HG03139 (cell line): Measurements from ENCODE around the gene STX11.
"Not testable (repeated sequence)": the region's sequence is repeated elsewhere in the genome, so short reads cannot be mapped to it uniquely, and the experiment has no call there.

Experiments used
- ATAC-seq: cut with Tn5 transposase; IDR thresholded peaks from one replicate; pipeline ENCODE4 v1.9.1; 2021; ENCODE audit not compliant: unreplicated experiment

Gene STX11

DNA sequence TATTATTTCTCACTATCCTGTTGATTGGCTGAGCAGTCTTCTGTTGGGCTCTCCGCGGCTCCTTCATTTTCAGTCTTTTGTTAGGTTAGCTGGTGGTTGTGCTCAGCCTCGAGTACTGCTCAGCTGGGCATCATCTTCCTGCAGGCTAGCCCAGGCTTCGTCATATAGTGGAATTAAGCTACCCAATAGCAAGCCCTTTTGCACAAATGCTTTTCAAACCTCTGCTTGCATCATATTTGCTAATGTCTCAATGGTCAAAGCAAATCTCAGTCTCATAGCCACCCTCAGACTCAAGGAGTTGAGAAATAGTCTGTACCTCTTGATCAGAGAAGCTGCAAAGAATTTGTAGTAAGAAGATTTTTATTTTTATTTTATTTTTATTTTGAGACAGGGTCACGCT is 23.7 kb downstream of the STX11 start:
- ATAC-seq, result no peak

DNA sequence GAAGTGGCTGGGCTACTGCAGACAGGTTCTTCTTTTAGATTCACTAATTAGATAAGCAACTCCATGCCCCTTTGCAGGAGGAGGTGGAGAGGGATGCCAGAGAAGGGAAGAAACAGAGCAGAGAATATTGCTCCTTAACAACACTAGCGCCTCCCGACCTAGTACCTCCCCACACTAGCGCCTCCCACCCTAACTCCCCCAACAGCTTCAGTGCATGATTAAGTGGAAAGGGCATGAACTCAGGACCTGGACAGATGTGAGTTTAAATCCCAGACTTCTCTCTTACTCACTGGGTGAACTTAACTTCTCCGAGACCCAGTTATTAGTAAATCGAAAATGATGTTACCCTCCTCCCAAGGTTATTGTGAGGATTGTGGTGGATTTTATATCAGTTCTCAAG is 25.7 kb downstream of the STX11 start:
- ATAC-seq, result no peak

DNA sequence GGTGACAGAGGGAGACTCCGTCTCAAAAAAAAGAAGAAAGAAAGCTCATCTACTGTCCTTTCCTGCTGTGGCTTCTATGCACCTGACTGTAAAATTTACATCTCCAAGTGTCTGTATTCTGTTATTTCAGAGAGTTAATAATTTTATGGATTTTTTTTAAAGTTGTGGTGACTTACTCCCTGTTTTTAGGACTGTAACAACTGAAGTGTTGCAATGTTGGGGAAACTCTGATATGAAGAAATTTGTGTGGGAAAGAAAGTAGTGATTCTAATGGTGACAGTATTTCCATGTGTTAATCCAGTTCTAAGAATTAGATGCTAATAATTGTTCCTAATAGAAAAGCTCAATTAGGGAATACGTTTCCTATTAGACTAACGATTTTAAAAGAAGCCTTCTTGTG is 27.4 kb downstream of the STX11 start:
- ATAC-seq, result no peak

DNA sequence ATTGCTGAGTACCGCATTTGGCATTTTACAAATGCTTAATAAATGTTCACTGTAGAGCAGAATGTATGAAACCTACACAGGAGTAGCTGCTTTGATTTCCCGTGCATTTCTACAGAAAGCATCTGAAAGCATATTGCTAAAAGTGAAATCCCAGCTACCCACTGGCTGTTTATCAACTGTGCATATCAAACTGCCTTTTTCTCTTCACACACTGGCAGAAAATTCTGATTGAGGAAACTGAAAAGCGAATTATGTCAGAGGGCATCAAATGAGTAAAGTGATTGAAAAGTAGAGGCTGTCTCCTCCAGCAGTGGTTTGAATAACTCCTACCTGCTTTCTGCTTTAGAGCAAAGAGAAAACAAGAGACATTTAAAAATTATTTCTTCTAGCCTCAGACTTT is 28.0 kb downstream of the STX11 start:
- ATAC-seq, result no peak

DNA sequence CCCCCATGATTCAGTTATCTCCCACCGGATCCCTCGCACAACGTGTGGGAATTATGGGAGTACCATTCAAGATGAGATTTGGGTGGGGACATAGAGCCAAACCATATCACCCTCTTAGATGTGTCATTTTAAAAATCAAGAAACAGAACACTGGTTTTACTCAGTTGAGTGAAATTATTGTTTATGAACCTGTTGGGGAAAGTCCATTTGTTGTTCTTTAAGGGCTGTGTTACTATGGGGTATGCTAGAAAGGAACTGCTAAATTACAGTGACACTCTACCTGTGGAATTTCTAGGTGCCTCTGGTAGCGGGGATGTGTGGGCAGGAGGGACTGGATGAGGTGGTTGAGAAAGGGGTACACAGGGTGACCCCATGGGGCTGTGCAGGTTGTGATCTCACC is 28.9 kb downstream of the STX11 start:
- no peak for ATAC-seq

DNA sequence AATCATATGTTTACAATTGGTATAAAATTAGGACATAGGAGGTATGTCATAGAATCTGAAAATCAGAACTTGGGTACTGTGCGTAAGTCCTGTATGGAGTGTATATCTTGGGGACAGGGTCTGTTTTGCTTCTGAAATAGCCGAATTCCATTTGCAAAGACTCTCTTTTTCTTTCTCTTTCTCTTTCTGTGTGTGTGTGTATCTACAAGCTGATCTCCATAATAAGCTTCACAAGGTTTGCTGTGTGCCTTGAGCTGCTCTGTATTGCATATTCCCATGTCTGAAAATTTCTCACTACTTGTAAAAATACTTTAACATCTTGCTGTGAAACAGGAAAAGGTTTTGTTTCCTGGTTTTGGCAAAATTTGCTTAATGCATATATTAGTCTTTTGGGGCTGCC is 29.5 kb downstream of the STX11 start:
- no peak for ATAC-seq

DNA sequence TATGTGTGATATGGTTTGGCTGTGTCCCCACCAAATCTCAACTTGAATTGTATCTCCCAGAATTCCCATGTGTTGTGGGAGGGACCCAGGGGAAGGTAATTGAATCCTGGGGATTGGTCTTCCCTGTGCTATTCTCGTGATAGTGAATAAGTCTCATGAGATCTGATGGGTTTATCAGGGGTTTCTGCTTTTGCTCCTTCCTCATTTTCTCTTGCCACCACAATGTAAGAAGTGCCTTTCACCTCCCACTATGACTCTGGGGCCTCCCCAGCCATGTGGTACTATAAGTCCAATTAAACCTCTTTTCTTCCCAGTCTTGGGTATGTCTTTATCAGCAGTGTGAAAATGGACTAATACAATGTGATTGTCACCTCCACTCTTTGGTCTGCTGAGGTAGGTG is 30.0 kb downstream of the STX11 start:
- ATAC-seq, result not testable (repeated sequence)

DNA sequence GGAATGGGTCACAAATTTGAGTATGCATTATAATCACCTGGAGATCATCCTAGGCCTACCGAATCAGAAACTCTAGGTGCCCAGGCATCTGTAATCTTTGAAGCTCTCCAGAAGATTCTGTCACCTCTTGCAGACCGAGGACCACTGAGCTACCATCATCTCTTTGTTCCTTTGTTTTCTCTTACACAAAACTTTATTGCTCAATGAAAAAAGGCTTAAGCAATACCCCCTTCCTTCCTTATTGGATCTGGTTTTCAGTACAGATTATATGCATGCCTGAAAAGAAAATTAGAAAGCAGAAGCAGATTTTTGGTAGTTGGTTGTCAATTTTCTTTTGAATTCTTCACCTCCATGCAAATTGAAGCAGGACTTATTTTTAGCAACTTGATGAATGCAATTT is 31.3 kb downstream of the STX11 start:
- ATAC-seq, result no peak

DNA sequence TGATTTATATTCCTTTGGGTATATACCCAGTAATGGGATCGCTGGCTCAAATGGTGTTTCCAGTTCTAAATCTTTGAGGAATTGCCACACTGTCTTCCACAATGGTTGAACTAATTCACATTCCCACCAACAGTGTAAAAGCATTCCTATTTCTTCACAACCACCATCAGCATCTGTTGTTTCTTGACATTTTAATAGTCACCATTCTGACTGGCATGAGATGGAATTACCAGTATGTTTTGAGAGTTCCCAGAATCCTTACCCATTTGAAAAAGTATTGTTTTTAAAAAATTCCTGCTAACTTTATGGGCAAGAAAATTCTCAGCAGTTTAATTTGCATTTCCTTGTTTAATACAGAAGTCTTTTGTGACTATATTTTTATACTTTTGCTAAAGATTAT is 33.9 kb downstream of the STX11 start:
- ATAC-seq, result not testable (repeated sequence)

DNA sequence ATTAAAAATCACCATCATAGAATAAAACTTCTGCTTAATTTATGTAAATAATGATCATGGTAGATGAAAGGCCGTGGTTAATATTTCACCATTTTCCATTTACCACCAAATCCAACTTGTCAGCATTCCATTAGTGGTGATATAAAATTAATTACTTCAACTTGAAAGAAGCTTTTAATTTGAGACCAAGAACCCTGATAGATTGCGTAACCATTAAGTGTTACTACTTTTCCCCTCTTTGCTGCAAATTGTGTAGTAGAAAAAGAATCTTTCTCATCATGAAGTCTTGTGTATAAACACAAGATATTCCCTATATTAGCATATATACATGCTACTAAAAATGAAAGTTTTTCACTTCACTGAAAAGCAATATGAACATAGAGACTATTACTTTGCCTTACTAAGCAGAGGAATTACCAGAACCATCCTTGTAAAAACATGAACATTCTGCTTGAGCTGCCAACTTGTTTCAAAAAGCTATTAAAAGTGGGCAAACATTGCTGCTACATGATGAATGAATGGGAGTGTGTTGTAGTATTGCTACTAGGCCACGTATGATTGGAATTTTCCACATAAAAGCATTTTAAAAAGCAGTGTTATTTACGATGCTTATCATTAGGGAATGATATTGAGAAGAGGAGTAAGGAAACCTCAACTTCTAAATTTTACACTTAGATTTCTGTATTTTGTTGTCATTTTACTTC is 35.0 kb downstream of the STX11 start:
- ATAC-seq, result no peak

DNA sequence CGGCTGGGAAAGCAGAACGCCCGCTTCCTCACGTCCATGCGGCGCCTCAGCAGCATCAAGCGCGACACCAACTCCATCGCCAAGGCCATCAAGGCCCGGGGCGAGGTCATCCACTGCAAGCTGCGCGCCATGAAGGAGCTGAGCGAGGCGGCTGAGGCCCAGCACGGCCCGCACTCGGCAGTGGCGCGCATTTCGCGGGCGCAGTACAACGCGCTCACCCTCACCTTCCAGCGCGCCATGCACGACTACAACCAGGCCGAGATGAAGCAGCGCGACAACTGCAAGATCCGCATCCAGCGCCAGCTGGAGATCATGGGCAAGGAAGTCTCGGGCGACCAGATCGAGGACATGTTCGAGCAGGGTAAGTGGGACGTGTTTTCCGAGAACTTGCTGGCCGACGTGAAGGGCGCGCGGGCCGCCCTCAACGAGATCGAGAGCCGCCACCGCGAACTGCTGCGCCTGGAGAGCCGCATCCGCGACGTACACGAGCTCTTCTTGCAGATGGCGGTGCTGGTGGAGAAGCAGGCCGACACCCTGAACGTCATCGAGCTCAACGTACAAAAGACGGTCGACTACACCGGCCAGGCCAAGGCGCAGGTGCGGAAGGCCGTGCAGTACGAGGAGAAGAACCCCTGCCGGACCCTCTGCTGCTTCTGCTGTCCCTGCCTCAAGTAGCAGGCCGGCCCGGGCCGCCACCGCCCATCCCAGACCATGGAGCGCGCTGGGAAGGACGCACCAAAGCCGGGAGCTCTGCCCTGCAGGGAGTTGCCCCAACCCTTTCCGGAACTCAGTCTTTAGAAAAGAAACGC is 36.7 kb downstream of the STX11 start:
- ATAC-seq, result no peak

DNA sequence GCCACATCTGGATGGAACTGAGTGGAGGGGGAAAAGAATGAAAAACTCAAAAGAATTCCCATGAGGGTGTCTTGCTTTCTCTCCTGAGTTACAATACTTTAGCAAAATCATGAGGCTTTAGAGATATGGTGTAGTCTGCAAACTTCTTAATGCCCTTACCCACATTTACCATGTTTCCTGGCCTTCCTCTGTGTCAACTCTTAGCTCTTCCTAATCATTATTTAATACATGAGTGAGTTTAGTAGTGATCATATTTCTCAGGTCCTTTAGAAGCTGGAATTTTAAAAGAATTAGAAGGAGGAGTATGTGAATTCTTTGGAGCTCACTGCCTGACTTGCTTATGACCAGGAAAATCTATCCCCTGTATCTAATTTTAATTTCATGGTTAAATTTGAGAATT is 39.0 kb downstream of the STX11 start:
- ATAC-seq, result no peak

DNA sequence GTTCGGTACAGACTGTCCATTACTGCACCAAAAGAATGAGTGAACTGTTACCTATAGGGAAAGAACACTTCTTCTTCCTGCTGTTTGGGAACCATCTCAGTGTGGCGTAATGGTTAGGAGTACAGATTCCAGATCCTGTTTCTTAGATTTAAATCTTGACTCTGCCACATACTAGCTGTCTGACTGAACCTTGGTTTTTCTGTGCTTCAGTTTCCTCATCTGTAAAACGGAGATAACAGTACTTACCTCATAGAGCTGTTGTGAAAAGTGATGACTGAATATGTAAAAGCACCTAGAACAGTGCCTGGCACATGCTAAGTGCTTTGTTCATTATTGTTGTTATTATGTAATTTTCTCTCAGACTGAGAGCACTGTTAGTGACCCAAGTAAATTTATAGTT is 39.8 kb downstream of the STX11 start:
- ATAC-seq, result no peak

DNA sequence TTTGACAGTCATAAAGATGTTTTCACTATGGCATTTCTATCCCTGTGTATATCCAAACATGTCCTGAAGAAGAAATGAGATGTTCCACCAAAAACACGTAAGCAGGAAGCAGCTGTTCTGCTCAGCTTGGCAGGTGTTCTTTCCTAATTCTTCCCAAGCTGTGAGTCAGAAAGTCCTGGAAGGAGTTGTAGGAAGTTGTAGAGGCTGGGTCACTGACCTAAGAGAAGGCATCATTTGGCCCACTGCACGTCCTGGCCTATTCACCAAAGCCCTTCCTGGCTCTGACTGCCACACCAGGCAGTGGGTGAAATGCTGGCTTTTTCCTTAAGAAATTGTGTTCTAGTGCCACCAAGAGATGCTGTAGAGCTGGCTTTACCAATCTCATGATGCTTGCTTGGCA is 40.3 kb downstream of the STX11 start:
- no peak for ATAC-seq

DNA sequence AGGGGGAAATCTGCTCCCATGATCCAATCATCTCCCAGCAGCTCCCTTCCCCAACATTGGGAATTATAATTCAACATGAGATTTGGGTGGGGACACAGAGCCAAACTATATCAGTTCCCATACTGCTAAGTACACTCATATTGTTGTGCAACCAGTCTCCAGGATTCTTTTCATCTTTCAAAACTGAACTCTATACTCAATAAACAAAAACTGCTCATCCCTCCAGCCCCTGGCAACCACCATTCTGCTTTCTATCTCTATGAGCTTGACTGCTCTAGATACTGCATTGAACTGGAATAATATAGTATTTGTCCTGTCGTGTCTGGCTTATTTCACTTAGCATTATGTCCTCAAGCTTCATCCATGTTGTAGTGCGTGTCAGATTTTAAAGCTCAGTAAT is 42.9 kb downstream of the STX11 start:
- ATAC-seq, result no peak

DNA sequence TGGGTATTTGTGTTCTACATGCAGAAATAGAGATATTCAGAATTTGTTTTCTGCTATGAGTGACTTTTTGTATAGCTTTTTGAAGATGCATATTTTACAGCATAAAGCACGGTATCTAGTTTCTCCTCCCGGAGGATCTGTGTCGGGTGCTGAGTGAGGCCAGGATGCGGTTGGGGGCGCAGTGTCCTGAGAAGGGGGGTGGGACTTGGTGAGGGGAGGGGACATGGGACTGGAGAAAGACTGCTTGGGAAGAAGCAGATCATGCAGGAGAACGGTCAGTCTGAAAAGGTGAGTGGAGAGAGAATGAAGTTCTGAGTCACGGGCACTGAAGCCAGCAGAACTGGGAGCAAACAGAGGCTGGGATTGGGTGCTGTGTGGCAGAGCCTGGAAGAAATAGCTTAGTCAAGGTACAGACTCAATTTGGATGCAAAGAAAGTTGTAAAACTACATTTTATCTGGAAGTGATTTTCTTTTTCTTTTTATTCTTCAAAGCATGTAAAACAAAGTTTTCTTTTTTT is 44.0 kb downstream of the STX11 start:
- no peak for ATAC-seq

DNA sequence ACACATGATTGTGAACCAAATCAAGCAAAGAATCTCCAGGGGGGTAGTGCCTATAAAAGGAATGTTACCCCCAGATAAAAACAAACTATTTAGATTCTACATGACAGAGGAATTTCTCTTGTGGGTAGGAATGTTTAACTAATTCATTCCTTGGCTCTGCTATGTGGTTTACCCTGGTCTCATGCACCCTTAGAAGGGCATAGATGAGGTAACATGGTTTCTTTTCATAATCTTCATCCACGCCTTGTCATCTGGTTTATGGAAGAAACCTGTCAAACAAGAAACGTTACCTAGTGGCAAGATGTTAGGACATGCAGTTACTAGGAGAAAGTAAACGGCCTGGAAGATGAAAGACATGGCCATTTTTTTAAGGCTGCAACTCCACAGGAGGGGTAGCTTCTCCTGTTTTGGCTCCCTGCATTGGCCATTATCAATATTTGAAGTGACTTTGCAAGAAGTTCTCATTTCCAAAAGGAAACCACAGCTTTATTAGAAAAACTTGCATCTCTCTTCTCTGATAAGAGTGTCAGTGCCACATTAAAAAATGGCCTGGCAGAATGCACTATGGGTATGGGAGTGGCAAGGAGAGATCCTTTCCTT is 45.5 kb downstream of the STX11 start:
- no peak for ATAC-seq

DNA sequence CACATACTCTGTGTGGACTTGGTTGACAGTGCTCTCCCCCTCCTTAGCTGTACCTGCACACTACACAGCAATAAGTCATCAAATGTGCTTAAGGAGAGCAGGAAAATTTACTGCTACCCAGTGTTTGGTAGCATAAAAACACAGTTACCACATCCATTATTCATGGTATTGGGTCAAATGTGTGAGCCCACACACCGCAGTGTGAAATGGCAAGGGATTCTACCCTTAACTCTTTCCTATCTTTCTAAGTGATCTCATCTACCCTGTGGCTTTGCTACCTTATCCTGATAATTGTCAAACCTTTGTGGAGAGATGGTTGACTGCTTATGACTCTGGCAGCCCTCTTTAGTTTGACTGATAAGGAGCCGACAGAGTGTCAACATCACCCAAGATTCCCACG is 47.6 kb downstream of the STX11 start:
- ATAC-seq, result no peak

DNA sequence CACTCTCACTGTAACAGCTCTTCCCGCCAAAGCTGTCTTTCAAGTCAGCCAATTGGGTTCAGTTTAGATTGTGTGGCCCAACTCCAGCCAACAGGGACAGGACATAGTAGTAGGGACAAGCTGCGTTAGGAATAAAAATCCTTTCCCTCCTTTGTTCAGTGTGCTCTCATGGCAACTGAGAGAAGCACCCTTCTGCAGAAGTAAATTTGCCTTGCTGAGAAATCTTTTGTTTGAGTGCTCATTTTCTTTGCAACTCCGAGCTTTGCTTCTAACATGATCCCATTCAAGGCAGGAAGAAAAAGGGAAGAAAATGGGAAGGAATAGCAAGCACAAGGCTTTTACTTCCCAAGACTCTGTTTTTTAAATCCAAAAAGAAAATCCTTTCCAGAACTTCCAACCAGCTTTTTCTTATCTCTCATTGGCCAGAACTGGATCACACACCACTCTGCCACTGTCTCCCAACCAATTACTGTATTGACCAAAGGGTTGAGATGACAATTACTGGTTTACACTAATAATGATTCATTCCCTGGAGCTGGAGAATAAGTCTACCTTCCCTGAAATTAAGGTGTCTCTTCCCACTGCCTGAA is 52.7 kb downstream of the STX11 start:
- no peak for ATAC-seq

DNA sequence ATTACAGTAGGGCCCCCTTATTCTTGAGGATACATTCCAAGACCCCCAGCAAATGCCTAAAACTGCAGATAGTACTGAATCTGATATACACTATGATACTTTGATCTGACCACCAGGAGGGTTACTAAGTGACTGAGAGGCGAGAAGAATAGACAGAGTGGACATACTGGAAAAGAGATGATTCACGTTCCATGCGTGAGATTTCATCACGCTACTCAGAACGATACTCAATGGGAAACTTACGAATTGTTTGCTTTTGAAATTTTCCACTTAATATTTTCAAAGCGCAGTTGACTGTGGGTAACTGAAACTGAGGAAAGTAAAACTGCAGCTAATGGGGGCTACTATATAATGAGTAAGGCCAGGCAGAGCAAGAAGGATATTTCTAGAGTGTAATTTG is 60.8 kb downstream of the STX11 start:
- no peak for ATAC-seq

DNA sequence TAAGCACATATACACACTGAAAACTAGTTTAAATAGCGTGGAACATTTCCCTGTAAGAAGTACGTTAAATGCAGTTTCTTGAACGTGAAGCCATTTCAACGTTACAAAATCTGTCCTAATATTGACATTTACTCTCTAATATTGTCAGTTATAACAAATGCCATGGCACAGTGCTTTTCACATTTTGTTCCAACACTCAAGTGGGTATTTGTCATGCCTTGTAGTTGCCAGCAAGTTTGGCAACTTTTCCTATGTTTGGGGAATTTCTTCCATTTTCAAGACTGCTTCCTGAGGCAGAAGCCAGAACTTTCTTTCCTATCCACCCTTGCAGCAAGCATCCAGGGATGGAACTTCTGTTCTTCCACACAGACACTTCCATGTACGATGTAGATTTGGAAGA is 63.0 kb downstream of the STX11 start:
- no peak for ATAC-seq

DNA sequence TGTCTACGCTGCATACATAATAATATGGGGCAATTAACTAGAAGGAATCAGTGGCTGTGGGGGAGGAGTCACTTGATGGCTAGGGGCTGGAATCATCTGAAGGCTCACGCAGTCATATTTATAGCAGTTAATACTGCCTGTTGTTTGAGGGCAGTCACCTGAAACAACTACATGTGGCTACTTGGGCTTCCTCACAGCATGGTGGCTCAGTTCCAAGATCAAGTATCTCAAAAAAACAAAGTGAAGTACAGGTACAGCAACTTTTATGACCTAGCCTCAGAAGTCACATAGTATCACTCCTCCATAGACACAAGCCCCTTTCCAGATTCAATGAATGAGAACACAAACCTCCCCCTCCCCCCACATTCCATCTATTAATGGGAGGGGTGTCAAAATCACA is 63.7 kb downstream of the STX11 start:
- no peak for ATAC-seq
